ENCODE measurements around the gene CDHR5.
"Not testable (repeated sequence)": the region's sequence is repeated elsewhere in the genome, so short reads cannot be mapped to it uniquely, and the experiment has no call there.

CDHR5 gene

GRCh38 chr11:624705-625635 lies at the start of gene CDHR5:
CDHR5 (minus strand) TSS chr11:624955; CDS start chr11:624902, 53 bp downstream.
- Mint-ChIP-seq H3K4me3 (no peak within 1 kb of the TSS), H3K27ac (no peak within 1 kb of the TSS), H3K4me1 (ENCODE audit: low read depth) (peaks cover 16% of the 10 kb centered on the region), H3K27me3 (peaks cover 7% of the 10 kb centered on the region), H3K36me3 (peaks cover 5% of the 10 kb centered on the region), H3K9me3 (ENCODE audit: low read depth) (no peaks in the 10 kb centered on the region)

DNA sequence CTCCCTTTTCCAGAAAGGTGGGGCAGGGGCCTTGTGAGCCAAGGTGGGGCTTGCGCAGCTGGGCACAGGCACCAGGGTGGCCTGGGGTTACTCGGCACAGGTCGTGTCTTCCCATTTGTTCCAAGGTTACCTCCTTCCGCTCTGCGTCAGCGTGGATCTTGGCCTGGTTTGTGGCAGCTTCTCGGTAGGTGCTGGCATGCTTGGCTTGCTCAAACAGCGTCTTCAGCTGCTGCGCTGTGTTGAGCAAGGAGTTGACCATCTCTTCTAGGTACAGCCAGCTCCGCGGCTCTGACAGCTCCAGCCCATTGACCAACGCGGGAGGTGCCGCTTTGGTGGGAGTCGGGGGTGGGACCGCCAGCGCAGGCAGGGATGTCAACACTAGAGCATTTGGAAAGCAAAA lies 49.7 kb upstream of the CDHR5 start:
- no peaks in the 10 kb centered on the region for H3K27me3 Mint-ChIP-seq
- H3K36me3 Mint-ChIP-seq: peaks cover 6% of the 10 kb centered on the region
- no peaks in the 10 kb centered on the region for H3K9me3 Mint-ChIP-seq (ENCODE audit: low read depth)
- H3K4me1 Mint-ChIP-seq (ENCODE audit: low read depth): no peaks in the 10 kb centered on the region
- H3K27ac Mint-ChIP-seq: no peak overlapping the region
- H3K4me3 Mint-ChIP-seq: no peak overlapping the region

GRCh38 chr11:673866-674265 lies 49.1 kb upstream of the CDHR5 start:
- Mint-ChIP-seq H3K27ac (no peak overlapping the region), H3K27me3 (no peaks in the 10 kb centered on the region), H3K9me3 (ENCODE audit: low read depth) (no peaks in the 10 kb centered on the region), H3K36me3 (peaks cover 6% of the 10 kb centered on the region), H3K4me1 (ENCODE audit: low read depth) (no peaks in the 10 kb centered on the region), H3K4me3 (no peak overlapping the region)

GRCh38 chr11:665704-666281 lies 41.0 kb upstream of the CDHR5 start:
- H3K36me3 Mint-ChIP-seq: peaks cover 4% of the 10 kb centered on the region
- H3K4me1 Mint-ChIP-seq (ENCODE audit: low read depth): no peaks in the 10 kb centered on the region
- no peak overlapping the region for H3K4me3 Mint-ChIP-seq
- H3K27me3 Mint-ChIP-seq: no peaks in the 10 kb centered on the region
- no peaks in the 10 kb centered on the region for H3K9me3 Mint-ChIP-seq (ENCODE audit: low read depth)
- no peak overlapping the region for H3K27ac Mint-ChIP-seq

- no peaks in the 10 kb centered on the region for H3K9me3 Mint-ChIP-seq (ENCODE audit: low read depth)
- no peaks in the 10 kb centered on the region for H3K27me3 Mint-ChIP-seq
- H3K27ac Mint-ChIP-seq: no peak overlapping the region
- H3K4me1 Mint-ChIP-seq (ENCODE audit: low read depth): no peaks in the 10 kb centered on the region
- no peak overlapping the region for H3K4me3 Mint-ChIP-seq
- peaks cover 4% of the 10 kb centered on the region for H3K36me3 Mint-ChIP-seq
Observed at GRCh38 chr11:665062-665703, 40.4 kb upstream of the CDHR5 start.

GRCh38 chr11:662689-663274 lies 38.0 kb upstream of the CDHR5 start:
- Mint-ChIP-seq H3K4me1 (ENCODE audit: low read depth) (no peaks in the 10 kb centered on the region), H3K27ac (no peak overlapping the region), H3K9me3 (ENCODE audit: low read depth) (no peaks in the 10 kb centered on the region), H3K36me3 (peaks cover 2% of the 10 kb centered on the region), H3K27me3 (no peaks in the 10 kb centered on the region), H3K4me3 (no peak overlapping the region)

DNA sequence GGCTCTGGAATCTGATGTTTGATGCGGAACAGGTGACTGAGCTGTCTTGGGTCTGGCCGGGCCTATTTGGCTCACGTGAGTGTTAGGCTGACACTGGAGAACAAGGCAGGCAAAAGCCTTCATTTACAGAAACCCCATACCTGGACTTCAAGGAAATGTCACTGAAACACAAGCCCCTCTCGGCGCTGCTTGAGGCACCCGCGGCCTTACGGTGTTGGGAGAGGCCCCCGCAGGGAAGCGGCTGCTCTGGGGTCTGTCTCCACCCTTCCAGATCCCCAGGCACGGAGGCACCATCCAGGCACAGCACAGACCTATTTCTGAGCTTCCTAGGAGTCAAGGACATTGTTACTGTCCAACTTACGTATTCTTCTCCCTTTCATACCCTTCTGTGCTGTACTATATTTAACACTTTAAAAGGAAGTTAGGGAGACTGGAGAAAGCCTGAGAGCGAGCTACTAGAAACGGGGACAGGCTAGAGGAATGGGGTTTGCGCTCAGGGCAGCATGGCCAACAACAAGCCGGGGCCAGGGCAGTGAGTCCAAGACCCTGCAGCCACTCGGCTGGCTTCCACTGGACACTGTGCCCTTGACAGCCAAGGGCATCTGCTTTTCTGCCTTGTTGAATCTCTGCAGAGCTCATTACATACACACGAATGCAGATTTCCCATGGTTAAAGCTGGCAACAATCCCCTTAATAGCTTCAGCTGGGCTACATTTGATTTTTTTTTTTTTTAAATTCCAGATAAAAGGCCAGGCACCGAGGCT lies 36.1 kb upstream of the CDHR5 start:
- Mint-ChIP-seq H3K4me3 (no peak overlapping the region), H3K4me1 (ENCODE audit: low read depth) (no peaks in the 10 kb centered on the region), H3K27ac (no peak overlapping the region), H3K9me3 (ENCODE audit: low read depth) (no peaks in the 10 kb centered on the region), H3K27me3 (no peaks in the 10 kb centered on the region), H3K36me3 (peaks cover 2% of the 10 kb centered on the region)

DNA sequence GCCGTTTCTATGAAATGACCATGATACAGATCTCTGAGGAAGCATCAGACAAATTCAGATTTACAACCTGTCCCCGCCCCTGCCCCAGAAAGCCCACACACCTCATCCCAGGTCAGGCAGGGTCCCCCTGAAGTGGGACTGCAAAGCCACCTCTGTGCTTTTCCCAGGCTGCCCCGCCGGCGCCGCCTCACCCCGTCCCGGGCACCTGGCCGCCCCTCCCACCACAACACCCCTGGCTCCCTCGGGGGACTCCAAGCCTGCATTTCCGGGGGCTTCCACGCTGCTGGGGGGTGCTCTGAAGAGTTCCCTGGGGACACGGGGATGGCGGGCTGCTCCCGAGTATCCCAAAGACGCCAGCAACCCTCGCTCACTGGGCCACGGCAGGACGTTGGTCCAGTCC lies 35.5 kb upstream of the CDHR5 start:
- H3K9me3 Mint-ChIP-seq (ENCODE audit: low read depth): no peaks in the 10 kb centered on the region
- H3K27me3 Mint-ChIP-seq: no peaks in the 10 kb centered on the region
- no peak overlapping the region for H3K4me3 Mint-ChIP-seq
- no peaks in the 10 kb centered on the region for H3K4me1 Mint-ChIP-seq (ENCODE audit: low read depth)
- H3K36me3 Mint-ChIP-seq: peaks cover 2% of the 10 kb centered on the region
- H3K27ac Mint-ChIP-seq: no peak overlapping the region

DNA sequence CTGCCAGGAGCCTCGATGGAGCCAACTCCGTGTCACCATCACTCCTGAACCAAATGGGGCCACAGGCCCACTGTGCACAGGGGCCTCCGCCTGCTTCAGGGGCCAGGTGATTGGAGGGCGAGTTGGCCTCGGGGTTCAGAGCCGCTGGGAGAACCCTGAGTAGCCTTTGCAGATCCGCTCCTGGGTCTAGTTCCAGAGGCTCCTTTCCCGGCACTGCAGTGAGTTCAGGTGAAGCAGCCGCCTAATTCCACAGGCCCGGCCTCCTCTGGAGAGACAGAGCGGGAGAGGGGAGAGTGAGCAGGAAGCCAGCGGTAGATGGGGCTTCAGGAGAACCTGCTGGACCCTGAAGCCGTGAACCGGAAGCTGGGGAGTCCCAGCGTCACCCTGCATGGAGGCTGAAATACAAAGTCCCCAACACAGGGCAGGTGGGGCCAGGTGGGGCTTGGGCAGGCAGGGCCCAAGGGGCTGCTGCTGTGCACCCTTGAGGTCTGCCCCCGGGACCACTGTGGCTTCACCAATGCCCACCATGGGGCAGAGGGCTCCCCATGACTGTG lies 34.9 kb upstream of the CDHR5 start:
- Mint-ChIP-seq H3K4me1 (ENCODE audit: low read depth) (no peaks in the 10 kb centered on the region), H3K27me3 (no peaks in the 10 kb centered on the region), H3K36me3 (peaks cover 2% of the 10 kb centered on the region), H3K4me3 (no peak overlapping the region), H3K9me3 (ENCODE audit: low read depth) (no peaks in the 10 kb centered on the region), H3K27ac (no peak overlapping the region)

GRCh38 chr11:657691-658126 lies 33.0 kb upstream of the CDHR5 start:
- peaks cover 2% of the 10 kb centered on the region for H3K36me3 Mint-ChIP-seq
- H3K4me3 Mint-ChIP-seq: no peak overlapping the region
- no peaks in the 10 kb centered on the region for H3K4me1 Mint-ChIP-seq (ENCODE audit: low read depth)
- no peaks in the 10 kb centered on the region for H3K27me3 Mint-ChIP-seq
- no peaks in the 10 kb centered on the region for H3K9me3 Mint-ChIP-seq (ENCODE audit: low read depth)
- no peak overlapping the region for H3K27ac Mint-ChIP-seq

DNA sequence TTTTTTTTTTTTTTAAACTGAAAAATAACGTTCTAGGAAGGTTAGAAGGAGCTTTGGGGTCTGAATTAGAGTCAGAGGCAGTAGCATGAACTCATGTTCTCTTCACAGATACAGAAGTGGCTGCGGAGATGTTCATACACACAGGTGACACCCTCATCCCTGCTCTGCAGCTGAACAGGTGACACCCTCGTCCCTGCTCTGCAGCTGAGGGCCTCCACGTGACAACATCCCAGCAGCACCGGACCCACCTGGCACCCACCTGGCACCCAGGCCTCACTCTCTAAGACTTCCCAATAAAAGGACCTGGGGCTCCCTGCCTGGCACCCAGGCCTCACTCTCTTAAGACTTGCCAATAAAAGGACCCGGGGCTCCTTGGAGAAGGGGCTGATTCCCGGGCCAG lies 32.1 kb upstream of the CDHR5 start:
- no peaks in the 10 kb centered on the region for H3K4me1 Mint-ChIP-seq (ENCODE audit: low read depth)
- H3K36me3 Mint-ChIP-seq: no peaks in the 10 kb centered on the region
- H3K27me3 Mint-ChIP-seq: no peaks in the 10 kb centered on the region
- no peak overlapping the region for H3K27ac Mint-ChIP-seq
- H3K9me3 Mint-ChIP-seq (ENCODE audit: low read depth): no peaks in the 10 kb centered on the region
- no peak overlapping the region for H3K4me3 Mint-ChIP-seq

DNA sequence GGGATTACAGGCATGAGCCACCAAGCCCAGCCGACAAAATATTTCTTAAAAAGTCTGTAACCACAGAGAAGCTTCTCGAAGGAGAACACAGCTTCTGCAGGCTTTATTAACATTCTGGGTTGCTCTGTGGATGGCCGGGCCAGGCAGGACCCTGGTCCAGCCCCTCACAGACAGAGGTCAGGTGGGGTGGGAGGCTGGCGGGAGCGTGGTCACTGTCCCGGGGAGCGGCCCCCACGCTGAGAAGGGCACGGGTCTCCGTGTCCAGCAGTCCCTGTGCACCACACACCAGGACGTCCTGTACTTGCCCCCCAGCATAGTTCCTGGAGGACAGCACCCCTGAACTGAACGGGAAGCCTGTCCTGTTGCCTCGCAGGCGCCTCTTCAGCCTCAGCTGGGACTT lies 31.7 kb upstream of the CDHR5 start:
- H3K27ac Mint-ChIP-seq: no peak overlapping the region
- no peak overlapping the region for H3K4me3 Mint-ChIP-seq
- no peaks in the 10 kb centered on the region for H3K27me3 Mint-ChIP-seq
- H3K9me3 Mint-ChIP-seq (ENCODE audit: low read depth): no peaks in the 10 kb centered on the region
- no peaks in the 10 kb centered on the region for H3K4me1 Mint-ChIP-seq (ENCODE audit: low read depth)
- no peaks in the 10 kb centered on the region for H3K36me3 Mint-ChIP-seq

- H3K36me3 Mint-ChIP-seq: no peaks in the 10 kb centered on the region
- no peak overlapping the region for H3K4me3 Mint-ChIP-seq
- no peaks in the 10 kb centered on the region for H3K9me3 Mint-ChIP-seq (ENCODE audit: low read depth)
- H3K27me3 Mint-ChIP-seq: no peaks in the 10 kb centered on the region
- H3K27ac Mint-ChIP-seq: no peak overlapping the region
- H3K4me1 Mint-ChIP-seq (ENCODE audit: low read depth): no peaks in the 10 kb centered on the region
Observed at GRCh38 chr11:655036-655726, 30.4 kb upstream of the CDHR5 start.

- not testable (repeated sequence) for H3K27me3 Mint-ChIP-seq; H3K9me3 Mint-ChIP-seq (ENCODE audit: low read depth); H3K4me1 Mint-ChIP-seq (ENCODE audit: low read depth); H3K4me3 Mint-ChIP-seq; H3K36me3 Mint-ChIP-seq; H3K27ac Mint-ChIP-seq
Observed at GRCh38 chr11:654444-654843, 29.7 kb upstream of the CDHR5 start.
